HepG2 (cell line): ENCODE measurements around the gene PRPSAP1. TPM values are rescaled to one million over a fixed set of nuclear protein-coding genes. Genes with fewer than 3 reads are reported as not detected.

Experiments used
- BRD4 ChIP-seq: sonication (generic); formaldehyde crosslinking; IDR thresholded peaks from 2 replicates; pipeline ENCODE4 v1.4.0; 2020; ENCODE audit warnings: missing genetic modification reagents
- E2F2 ChIP-seq: sonication (generic); formaldehyde crosslinking; IDR thresholded peaks from 2 replicates; pipeline ENCODE4 v1.4.0; 2020; ENCODE audit warnings: missing genetic modification reagents, borderline replicate concordance
- HDAC1 ChIP-seq: sonication (generic); formaldehyde crosslinking; IDR thresholded peaks from 2 replicates; pipeline ENCODE4 v1.5.1; 2020; ENCODE audit warnings: mild to moderate bottlenecking, missing genetic modification reagents
- HOXA3 ChIP-seq: sonication (generic); formaldehyde crosslinking; IDR thresholded peaks from 2 replicates; pipeline ENCODE4 v1.5.0; 2020; ENCODE audit warnings: missing genetic modification reagents
- MED8 ChIP-seq: sonication (generic); formaldehyde crosslinking; IDR thresholded peaks from 2 replicates; pipeline ENCODE4 v1.8.1; 2023; ENCODE audit warnings: mild to moderate bottlenecking, missing genetic modification reagents; ENCODE audit not compliant: insufficient replicate concordance
- MXI1 ChIP-seq: IDR thresholded peaks from 3 replicates; pipeline ENCODE4 v1.6.1; 2012; ENCODE audit warnings: low read depth, low read length, inconsistent platforms, borderline replicate concordance
- MYPOP ChIP-seq: sonication (generic); formaldehyde crosslinking; IDR thresholded peaks from 2 replicates; pipeline ENCODE4 v1.8.1; 2023; ENCODE audit warnings: mild to moderate bottlenecking, moderate library complexity, missing genetic modification reagents
- NCOA5 ChIP-seq: sonication (generic); formaldehyde crosslinking; IDR thresholded peaks from 2 replicates; pipeline ENCODE4 v1.4.0; 2020; ENCODE audit warnings: missing genetic modification reagents
- POLR2A ChIP-seq, 2 experiments: IDR thresholded peaks; 2 replicates each; pipeline ENCODE4 v1.6.1; 2011; ENCODE audit warnings: low read depth in 2 of 2, low read length in 2 of 2, mild to moderate bottlenecking in 1 of 2, moderate library complexity in 1 of 2; ENCODE audit not compliant: insufficient read depth in 1 of 2
- RARG ChIP-seq: sonication (generic); formaldehyde crosslinking; IDR thresholded peaks from 2 replicates; pipeline ENCODE4 v1.4.0; 2020; ENCODE audit warnings: low read depth, mild to moderate bottlenecking, missing genetic modification reagents
- SMARCC2 ChIP-seq: fragments of 450-650 bp; IDR thresholded peaks from 2 replicates; pipeline ENCODE4 v1.6.1; 2017; ENCODE audit warnings: antibody characterized with exemption, mild to moderate bottlenecking
- SNAPC5 ChIP-seq: sonication (generic); formaldehyde crosslinking; IDR thresholded peaks from 2 replicates; pipeline ENCODE4 v1.8.1; 2023; ENCODE audit warnings: mild to moderate bottlenecking, missing genetic modification reagents, borderline replicate concordance
- XRCC5 ChIP-seq: fragments of 200-400 bp; formaldehyde crosslinking; optimal IDR thresholded peaks from 2 replicates; pipeline ENCODE3; 2017; ENCODE audit warnings: mild to moderate bottlenecking, low read length
- ZNF460 ChIP-seq: sonication (generic); formaldehyde crosslinking; IDR thresholded peaks from 2 replicates; pipeline ENCODE4 v1.5.1; 2020; ENCODE audit warnings: missing genetic modification reagents, mild to moderate bottlenecking, borderline replicate concordance
- ZNF674 ChIP-seq: sonication (generic); formaldehyde crosslinking; IDR thresholded peaks from 2 replicates; pipeline ENCODE4 v1.5.0; 2020; ENCODE audit warnings: low read depth, mild to moderate bottlenecking, missing genetic modification reagents
- ZNF710 ChIP-seq: sonication (generic); formaldehyde crosslinking; IDR thresholded peaks from 2 replicates; pipeline ENCODE4 v1.5.0; 2020; ENCODE audit warnings: mild to moderate bottlenecking, missing genetic modification reagents, borderline replicate concordance
- polyA plus RNA-seq, 8 experiments: library from polyadenylated mRNA; depleted of rRNA in 3 of 8; stranded (reverse) in 7 of 8; unstranded in 1 of 8; fragments of >200 nt; fragmentation: Illumina TruSeq in 4 of 8; extraction: Trizol in 4 of 8; gene quantifications; 2 replicates each; pipeline versions ENCODE4 v1.2.1 to v1.2.3, GENCODE V29; 2011 to 2016; ENCODE audit warnings: low read depth in 4 of 8, missing spikeins in 1 of 8, mixed read lengths in 1 of 8; ENCODE audit not compliant: insufficient read depth in 1 of 8
- total RNA-seq, 5 experiments: library from RNA; depleted of rRNA; stranded (reverse); fragments of >200 nt; fragmentation: Illumina TruSeq; extraction: Trizol; gene quantifications; 2 replicates each; pipeline ENCODE4 v1.2.3, GENCODE V29; 2016; ENCODE audit warnings: low read depth in 1 of 5
- TF ChIP-seq, protein P1 (sequence below): sonication (generic); formaldehyde crosslinking; IDR thresholded peaks from 2 replicates; pipeline ENCODE4 v1.4.0; 2020; ENCODE audit warnings: missing genetic modification reagents
- TF ChIP-seq, protein P2 (sequence below): conservative IDR thresholded peaks from 2 replicates; pipeline ENCODE4 v1.6.1; 2018; ENCODE audit warnings: missing genetic modification reagents

Gene PRPSAP1
- total and polyA plus RNA-seq, 2 of the 13 experiments (the other 11 are each of a cell fraction or from before 2014, with no cell fraction given), result 91.1 to 314 TPM

DNA sequence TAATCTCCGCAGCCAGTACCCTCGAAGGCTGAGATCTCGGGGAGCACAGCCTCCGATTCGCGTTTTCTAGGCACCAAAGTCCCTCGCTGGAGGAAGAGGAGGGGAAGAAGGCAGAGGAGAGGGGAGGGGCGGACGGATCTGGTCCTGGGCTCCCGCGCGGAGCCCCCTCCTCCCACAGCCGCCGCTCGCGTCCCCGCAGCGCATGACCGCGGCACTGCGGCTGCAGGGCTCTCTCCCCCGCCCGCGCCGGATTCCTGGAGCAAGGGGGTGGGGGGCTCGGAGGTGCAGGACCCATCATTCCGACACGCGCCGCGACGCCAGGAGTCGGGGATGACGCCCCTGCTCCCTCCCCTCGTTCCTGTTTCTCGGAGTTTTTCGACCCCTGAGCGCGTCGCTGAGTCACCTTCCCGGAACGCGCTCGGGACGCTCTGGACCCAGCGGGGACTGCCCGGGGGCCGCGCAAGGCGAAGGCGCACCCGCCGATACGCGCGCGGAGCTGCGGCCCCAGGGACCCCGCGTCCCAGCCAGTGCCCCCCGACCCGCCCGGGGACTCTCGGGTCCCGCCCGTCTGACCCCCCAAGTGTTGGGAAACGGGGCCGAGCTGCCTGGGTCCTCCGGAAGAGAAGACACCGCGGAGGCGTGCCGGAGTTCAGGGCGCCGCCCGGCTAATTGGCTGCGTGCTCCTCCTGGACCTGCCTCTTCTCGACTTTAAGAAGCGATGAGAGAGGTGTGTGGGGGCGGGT is 29.3 kb upstream of the PRPSAP1 start (continued):
- TF ChIP-seq SNAPC5 (CRISPR knock-in tag) (no peak), ZNF710 (CRISPR knock-in tag) (peak; percentile 39; the same call in 1 of the 2 replicates), RARG (CRISPR knock-in tag) (no peak), HOXA3 (CRISPR knock-in tag) (peak; percentile 74), POLR2A (IDR thresholded peaks at IDR 0.05; ENCODE audit: insufficient read depth in 1 of 2, low read depth in 2 of 2, low read length in 2 of 2) (peak in 1 of 2 experiments; percentile 44; a peak in 2 of 4 replicates), HDAC1 (no peak), MED8 (CRISPR knock-in tag) (peak; percentile 10), ZNF674 (0 out of 2 replicates have a peak, but pooled peaks have one; percentile 25), ZNF460 (no peak), E2F2 (CRISPR knock-in tag) (peak; percentile 65; the same call in 1 of the 2 replicates), MYPOP (CRISPR knock-in tag) (peak; percentile 62; the same call in 1 of the 2 replicates), NCOA5 (CRISPR knock-in tag) (no peak; the same call in 1 of the 2 replicates), BRD4 (CRISPR knock-in tag) (peak; percentile 91), XRCC5 (peak; percentile 5), SMARCC2 (no peak), MXI1 (peak; percentile 55; the same call in 1 of the 3 replicates)
- TF ChIP-seq, protein P1, sequence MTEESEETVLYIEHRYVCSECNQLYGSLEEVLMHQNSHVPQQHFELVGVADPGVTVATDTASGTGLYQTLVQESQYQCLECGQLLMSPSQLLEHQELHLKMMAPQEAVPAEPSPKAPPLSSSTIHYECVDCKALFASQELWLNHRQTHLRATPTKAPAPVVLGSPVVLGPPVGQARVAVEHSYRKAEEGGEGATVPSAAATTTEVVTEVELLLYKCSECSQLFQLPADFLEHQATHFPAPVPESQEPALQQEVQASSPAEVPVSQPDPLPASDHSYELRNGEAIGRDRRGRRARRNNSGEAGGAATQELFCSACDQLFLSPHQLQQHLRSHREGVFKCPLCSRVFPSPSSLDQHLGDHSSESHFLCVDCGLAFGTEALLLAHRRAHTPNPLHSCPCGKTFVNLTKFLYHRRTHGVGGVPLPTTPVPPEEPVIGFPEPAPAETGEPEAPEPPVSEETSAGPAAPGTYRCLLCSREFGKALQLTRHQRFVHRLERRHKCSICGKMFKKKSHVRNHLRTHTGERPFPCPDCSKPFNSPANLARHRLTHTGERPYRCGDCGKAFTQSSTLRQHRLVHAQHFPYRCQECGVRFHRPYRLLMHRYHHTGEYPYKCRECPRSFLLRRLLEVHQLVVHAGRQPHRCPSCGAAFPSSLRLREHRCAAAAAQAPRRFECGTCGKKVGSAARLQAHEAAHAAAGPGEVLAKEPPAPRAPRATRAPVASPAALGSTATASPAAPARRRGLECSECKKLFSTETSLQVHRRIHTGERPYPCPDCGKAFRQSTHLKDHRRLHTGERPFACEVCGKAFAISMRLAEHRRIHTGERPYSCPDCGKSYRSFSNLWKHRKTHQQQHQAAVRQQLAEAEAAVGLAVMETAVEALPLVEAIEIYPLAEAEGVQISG (CRISPR knock-in tag), result peak; percentile 50
- TF ChIP-seq, protein P2, sequence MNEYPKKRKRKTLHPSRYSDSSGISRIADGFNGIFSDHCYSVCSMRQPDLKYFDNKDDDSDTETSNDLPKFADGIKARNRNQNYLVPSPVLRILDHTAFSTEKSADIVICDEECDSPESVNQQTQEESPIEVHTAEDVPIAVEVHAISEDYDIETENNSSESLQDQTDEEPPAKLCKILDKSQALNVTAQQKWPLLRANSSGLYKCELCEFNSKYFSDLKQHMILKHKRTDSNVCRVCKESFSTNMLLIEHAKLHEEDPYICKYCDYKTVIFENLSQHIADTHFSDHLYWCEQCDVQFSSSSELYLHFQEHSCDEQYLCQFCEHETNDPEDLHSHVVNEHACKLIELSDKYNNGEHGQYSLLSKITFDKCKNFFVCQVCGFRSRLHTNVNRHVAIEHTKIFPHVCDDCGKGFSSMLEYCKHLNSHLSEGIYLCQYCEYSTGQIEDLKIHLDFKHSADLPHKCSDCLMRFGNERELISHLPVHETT, result no peak; the same call in 1 of the 2 replicates
